ENCODE measurements around the gene C1orf232. TPM values are rescaled to one million over a fixed set of nuclear protein-coding genes. Genes with fewer than 3 reads are reported as not detected.
A peak's percentile ranks its signal among the peaks of the same experiment; 100 is the strongest.

The C1orf232 gene
- total RNA-seq, 1 donor from 2014 or later = not detected

GRCh38 chr1:26169669-26170471, 1.1 kb upstream of the C1orf232 start, which contains the start of gene ZNF593:
Gene ZNF593 (plus strand): TSS chr1:26169908. CDS start chr1:26169984, 76 bp downstream.
- peaks cover 12% of the 10 kb centered on the region for H3K4me1 Mint-ChIP-seq (ENCODE audit: low read depth)

GRCh38 chr1:26169198-26169554, 413 bp upstream of the C1orf232 start:
- peak overlapping the region; percentile 73 for H3K27ac Mint-ChIP-seq
- H3K27me3 Mint-ChIP-seq = peaks cover 4% of the 10 kb centered on the region
- peak overlapping the region; percentile 87 for H3K4me3 Mint-ChIP-seq (ENCODE audit: low read depth)
- peaks cover 16% of the 10 kb centered on the region for H3K4me1 Mint-ChIP-seq (ENCODE audit: low read depth)
- TF ChIP-seq, protein P1, sequence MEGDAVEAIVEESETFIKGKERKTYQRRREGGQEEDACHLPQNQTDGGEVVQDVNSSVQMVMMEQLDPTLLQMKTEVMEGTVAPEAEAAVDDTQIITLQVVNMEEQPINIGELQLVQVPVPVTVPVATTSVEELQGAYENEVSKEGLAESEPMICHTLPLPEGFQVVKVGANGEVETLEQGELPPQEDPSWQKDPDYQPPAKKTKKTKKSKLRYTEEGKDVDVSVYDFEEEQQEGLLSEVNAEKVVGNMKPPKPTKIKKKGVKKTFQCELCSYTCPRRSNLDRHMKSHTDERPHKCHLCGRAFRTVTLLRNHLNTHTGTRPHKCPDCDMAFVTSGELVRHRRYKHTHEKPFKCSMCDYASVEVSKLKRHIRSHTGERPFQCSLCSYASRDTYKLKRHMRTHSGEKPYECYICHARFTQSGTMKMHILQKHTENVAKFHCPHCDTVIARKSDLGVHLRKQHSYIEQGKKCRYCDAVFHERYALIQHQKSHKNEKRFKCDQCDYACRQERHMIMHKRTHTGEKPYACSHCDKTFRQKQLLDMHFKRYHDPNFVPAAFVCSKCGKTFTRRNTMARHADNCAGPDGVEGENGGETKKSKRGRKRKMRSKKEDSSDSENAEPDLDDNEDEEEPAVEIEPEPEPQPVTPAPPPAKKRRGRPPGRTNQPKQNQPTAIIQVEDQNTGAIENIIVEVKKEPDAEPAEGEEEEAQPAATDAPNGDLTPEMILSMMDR (IDR thresholded peaks at IDR 0.05; ENCODE audit: unreplicated experiment) = no peak
- no peaks in the 10 kb centered on the region for H3K36me3 Mint-ChIP-seq (ENCODE audit: insufficient read depth)
- DNase-seq (ENCODE audit: low spot score, unreplicated experiment) = no peak
- no peaks in the 10 kb centered on the region for H3K9me3 Mint-ChIP-seq (ENCODE audit: low read depth)

More at GRCh38 chr1:26169669-26170471, 1.1 kb upstream of the C1orf232 start, which contains the start of gene ZNF593:
- Mint-ChIP-seq H3K27ac (peak within 1 kb of the TSS; percentile 90), H3K27me3 (peaks cover 4% of the 10 kb centered on the region), H3K9me3 (ENCODE audit: low read depth) (no peaks in the 10 kb centered on the region), H3K4me3 (ENCODE audit: low read depth) (peak within 1 kb of the TSS; percentile 87), H3K36me3 (ENCODE audit: insufficient read depth) (no peaks in the 10 kb centered on the region)
- TF ChIP-seq, protein P1 (IDR thresholded peaks at IDR 0.05; ENCODE audit: unreplicated experiment) = peak; percentile 88
- peak; percentile 89 for DNase-seq (ENCODE audit: low spot score, unreplicated experiment)

GRCh38 chr1:26166719-26167281, 2.0 kb downstream of the C1orf232 start:
- TF ChIP-seq, protein P1 (IDR thresholded peaks at IDR 0.05; ENCODE audit: unreplicated experiment) = no peak
- Mint-ChIP-seq H3K27me3 (peaks cover 13% of the 10 kb centered on the region), H3K36me3 (ENCODE audit: insufficient read depth) (no peaks in the 10 kb centered on the region), H3K27ac (peak overlapping the region; percentile 22), H3K9me3 (ENCODE audit: low read depth) (no peaks in the 10 kb centered on the region), H3K4me3 (ENCODE audit: low read depth) (no peak overlapping the region), H3K4me1 (ENCODE audit: low read depth) (peaks cover 16% of the 10 kb centered on the region)
- no peak for DNase-seq (ENCODE audit: low spot score, unreplicated experiment)

- DNase-seq (ENCODE audit: low spot score, unreplicated experiment) = no peak
- Mint-ChIP-seq H3K36me3 (ENCODE audit: insufficient read depth) (no peaks in the 10 kb centered on the region), H3K27me3 (peaks cover 18% of the 10 kb centered on the region), H3K4me1 (ENCODE audit: low read depth) (peaks cover 13% of the 10 kb centered on the region), H3K27ac (peak overlapping the region; percentile 52), H3K4me3 (ENCODE audit: low read depth) (peak overlapping the region; percentile 66), H3K9me3 (ENCODE audit: low read depth) (no peaks in the 10 kb centered on the region)
- TF ChIP-seq, protein P1 (IDR thresholded peaks at IDR 0.05; ENCODE audit: unreplicated experiment) = no peak
Measured at GRCh38 chr1:26164861-26165842, 3.6 kb downstream of the C1orf232 start.

Data from progenitor cell of endocrine pancreas (in vitro differentiated cells).